Muscle layer of colon (tissue), 2 donors: ENCODE results near the gene GABRB3.

Source experiments
- H3K27ac ChIP-seq: one replicate; pipeline ENCODE4 v1.7.0; 2013; ENCODE audit warnings: low read depth, mild to moderate bottlenecking, low read length, moderate library complexity
- H3K27me3 ChIP-seq, 2 donors: one replicate each; pipeline ENCODE4 v1.7.0; 2013; ENCODE audit warnings: low read length in 2 of 2, mild to moderate bottlenecking in 2 of 2; ENCODE audit not compliant: insufficient read depth in 2 of 2, control insufficient read depth in 1 of 2
- H3K36me3 ChIP-seq: one replicate; pipeline ENCODE4 v1.7.0; 2013; ENCODE audit warnings: mild to moderate bottlenecking, low read length; ENCODE audit not compliant: insufficient read depth
- H3K4me1 ChIP-seq: one replicate; pipeline ENCODE4 v1.7.0; 2013; ENCODE audit warnings: mild to moderate bottlenecking, low read length; ENCODE audit not compliant: insufficient read depth
- H3K4me3 ChIP-seq, 2 donors: one replicate each; pipeline ENCODE4 v1.7.0; 2013; ENCODE audit warnings: low read length in 2 of 2, low read depth in 1 of 2, mild to moderate bottlenecking in 1 of 2, moderate library complexity in 1 of 2
- H3K9ac ChIP-seq: one replicate; pipeline ENCODE4 v1.7.0; 2013; ENCODE audit warnings: low read length
- H3K9me3 ChIP-seq: one replicate; pipeline ENCODE4 v1.7.0; 2013; ENCODE audit warnings: mild to moderate bottlenecking, low read length
- donor health status: abdominal sarcoma.
- donor health status: Adenocarcinoma of cecum.

GABRB3 gene

DNA sequence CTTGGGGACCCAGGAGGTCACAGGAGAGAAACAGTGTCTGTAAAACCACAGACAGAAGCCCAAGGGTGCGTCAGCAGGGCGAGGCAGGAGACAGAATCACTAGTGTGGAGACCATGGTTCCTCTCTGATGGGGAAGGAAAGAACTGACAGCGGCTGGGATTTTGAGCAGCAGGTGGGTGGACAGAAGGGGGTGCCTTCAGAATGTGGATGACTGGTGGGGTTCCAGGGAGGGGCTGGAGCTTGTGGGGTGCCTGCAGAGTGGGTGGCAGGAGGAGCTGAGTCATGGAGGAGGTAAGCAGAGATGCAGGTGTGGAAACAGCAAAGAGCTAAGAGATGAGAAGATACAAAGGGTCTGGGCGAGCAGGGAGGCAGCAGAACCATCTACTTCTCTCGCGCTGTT is 124.2 kb downstream of the GABRB3 start:
- Histone ChIP-seq H3K36me3 (no peaks in the 10 kb centered on the region), H3K9ac (no peak overlapping the region), H3K27me3 (no peaks in the 10 kb centered on the region), H3K4me3 (no peak overlapping the region), H3K9me3 (peaks cover 5% of the 10 kb centered on the region), H3K27ac (no peak overlapping the region), H3K4me1 (no peaks in the 10 kb centered on the region)

DNA sequence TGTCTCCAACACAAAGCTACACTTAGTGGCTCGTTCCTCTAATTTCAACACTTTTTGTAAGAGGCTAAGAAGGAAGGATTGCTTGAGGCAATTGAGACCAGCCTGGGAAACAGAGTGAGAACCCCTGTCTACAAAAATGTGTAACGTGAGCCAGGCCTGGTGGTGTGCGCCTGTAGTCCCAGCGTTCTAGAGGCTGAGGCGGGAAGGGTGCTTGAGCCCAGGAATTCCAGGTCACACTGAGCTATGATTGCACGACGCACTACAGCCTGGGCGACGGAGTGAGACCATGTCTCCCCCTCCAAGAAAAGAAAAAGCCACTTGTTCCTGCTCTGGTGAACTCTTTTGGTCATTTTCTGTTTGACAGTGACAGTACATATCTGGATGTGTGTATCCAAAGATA is 127.9 kb downstream of the GABRB3 start:
- Histone ChIP-seq H3K9ac (no peak overlapping the region), H3K36me3 (no peaks in the 10 kb centered on the region), H3K4me1 (no peaks in the 10 kb centered on the region), H3K27me3 (no peaks in the 10 kb centered on the region), H3K9me3 (no peaks in the 10 kb centered on the region), H3K27ac (no peak overlapping the region), H3K4me3 (no peak overlapping the region)

DNA sequence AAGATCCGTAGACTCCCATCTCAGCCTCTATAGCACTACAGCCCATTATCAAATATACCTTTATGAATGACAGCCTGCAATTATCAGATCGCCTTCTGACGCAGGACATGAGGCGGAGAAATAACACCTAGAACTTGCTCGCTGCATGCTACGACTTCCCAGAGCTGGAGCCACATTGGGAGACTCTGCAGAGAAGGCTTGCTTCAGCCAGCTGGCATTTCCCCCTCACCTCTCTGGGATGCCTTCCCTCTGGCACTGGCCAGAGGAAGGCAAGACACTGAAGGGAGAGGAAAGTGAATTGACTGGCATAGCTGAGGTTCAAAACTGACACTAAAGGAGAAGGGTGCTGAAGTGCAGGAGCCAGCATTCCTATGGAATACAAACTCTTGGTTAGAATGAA is 131.7 kb downstream of the GABRB3 start:
- Histone ChIP-seq H3K27ac (no peak overlapping the region), H3K9ac (no peak overlapping the region), H3K27me3 (no peaks in the 10 kb centered on the region), H3K36me3 (no peaks in the 10 kb centered on the region), H3K4me3 (no peak overlapping the region), H3K9me3 (no peaks in the 10 kb centered on the region), H3K4me1 (no peaks in the 10 kb centered on the region)

DNA sequence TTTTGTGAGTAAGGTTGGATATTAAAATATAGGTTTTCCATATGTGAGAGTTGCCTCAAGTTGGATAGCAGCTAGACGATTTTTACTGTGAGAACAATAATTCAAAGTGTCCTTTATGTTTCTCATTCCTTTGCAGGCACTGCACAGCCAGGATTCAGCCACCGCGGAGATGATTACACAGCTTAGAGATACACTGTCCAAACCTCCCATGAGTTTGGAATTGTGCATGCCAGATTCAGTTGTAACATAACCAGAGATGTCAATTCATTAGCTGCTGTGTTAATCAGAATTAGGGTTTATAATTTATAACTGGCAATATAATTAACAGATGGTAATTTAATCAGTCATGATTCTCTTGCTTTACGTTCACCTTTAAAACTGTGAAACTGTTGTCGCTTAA is 132.3 kb downstream of the GABRB3 start:
- Histone ChIP-seq H3K4me3 (no peak overlapping the region), H3K9ac (no peak overlapping the region), H3K36me3 (no peaks in the 10 kb centered on the region), H3K27ac (no peak overlapping the region), H3K9me3 (no peaks in the 10 kb centered on the region), H3K4me1 (no peaks in the 10 kb centered on the region), H3K27me3 (no peaks in the 10 kb centered on the region)

DNA sequence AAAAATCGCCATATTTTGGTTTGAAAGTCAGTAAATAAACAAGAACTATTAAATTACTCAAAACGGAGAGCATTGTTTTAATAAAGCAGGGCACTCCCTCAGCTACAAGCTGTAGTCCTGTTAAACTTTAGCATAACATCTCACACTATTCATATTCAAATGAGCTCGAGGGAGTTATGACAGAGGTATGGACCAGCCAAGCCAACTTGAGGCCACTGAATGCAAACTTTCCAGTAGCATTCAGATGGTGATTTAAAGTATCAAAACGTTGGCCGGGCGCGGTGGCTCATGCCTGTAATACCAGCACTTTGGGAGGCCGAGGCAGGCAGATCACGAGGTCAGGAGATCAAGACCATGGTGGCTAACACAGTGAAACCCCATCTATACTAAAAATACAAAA is 132.9 kb downstream of the GABRB3 start:
- Histone ChIP-seq H3K9ac (no peak overlapping the region), H3K36me3 (no peaks in the 10 kb centered on the region), H3K27ac (no peak overlapping the region), H3K27me3 (no peaks in the 10 kb centered on the region), H3K4me1 (no peaks in the 10 kb centered on the region), H3K9me3 (no peaks in the 10 kb centered on the region), H3K4me3 (no peak overlapping the region)

DNA sequence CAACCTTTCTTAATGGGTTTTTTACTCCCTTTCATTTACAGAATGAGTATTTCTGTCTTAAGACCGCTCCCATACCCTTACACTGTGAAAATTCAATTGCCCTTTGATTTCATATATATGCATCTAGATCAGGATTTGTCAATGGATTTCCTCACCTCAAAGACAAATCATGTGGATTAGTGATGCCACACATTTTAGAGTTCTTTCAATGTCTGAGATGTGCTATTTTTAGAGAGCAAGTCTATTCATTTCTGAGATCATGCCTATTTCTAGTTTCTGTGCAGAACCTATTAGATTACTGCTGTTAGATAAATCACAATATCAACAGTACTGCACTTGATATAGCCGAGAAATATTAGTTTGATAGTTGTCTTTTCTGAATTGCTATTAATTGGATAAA is 137.3 kb downstream of the GABRB3 start:
- Histone ChIP-seq H3K9ac (no peak overlapping the region), H3K4me1 (no peaks in the 10 kb centered on the region), H3K27me3 (no peaks in the 10 kb centered on the region), H3K4me3 (no peak overlapping the region), H3K36me3 (no peaks in the 10 kb centered on the region), H3K27ac (no peak overlapping the region), H3K9me3 (no peaks in the 10 kb centered on the region)

DNA sequence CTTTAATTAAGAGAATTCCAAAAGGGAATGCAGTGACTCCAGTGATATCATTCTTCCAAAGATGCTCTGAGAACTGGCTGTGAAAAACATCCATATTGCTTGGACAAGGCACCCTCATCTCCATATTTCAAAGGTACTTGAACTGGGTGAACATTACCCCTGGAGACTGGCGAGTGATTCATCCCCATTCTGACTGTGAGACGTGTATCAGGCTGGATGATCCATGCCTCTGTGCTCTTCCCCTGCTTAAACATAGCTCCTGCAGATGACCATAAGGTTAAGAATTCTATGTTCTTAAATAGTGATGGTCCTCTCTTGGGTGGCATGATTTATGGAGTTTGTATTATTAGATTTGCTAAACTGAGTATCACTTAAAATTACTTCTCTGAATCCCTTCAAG is 137.8 kb downstream of the GABRB3 start:
- no peak overlapping the region for H3K9ac ChIP-seq
- H3K4me3 ChIP-seq = no peak overlapping the region
- H3K27me3 ChIP-seq = no peaks in the 10 kb centered on the region
- no peaks in the 10 kb centered on the region for H3K4me1 ChIP-seq
- H3K9me3 ChIP-seq = no peaks in the 10 kb centered on the region
- no peaks in the 10 kb centered on the region for H3K36me3 ChIP-seq
- no peak overlapping the region for H3K27ac ChIP-seq

DNA sequence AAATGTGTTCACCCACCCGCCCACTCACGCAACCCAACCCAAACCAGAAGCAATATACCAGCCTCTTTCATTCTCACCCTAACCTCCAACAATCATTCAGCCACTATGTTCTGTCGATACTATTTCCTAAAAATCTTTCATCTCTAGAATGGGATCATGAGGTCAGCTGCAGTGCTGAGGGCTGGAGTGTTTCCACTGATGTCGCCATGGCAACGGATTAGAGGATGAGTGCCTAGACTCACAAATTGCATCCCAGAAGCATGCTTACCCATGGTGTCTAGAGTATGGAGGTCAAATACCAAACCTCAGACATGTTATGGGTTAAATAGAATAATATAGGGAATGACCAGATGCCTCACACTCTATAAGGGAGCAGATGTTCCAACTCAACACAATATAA is 138.5 kb downstream of the GABRB3 start:
- Histone ChIP-seq H3K4me3 (no peak overlapping the region), H3K9me3 (no peaks in the 10 kb centered on the region), H3K9ac (no peak overlapping the region), H3K27ac (no peak overlapping the region), H3K36me3 (no peaks in the 10 kb centered on the region), H3K27me3 (no peaks in the 10 kb centered on the region), H3K4me1 (no peaks in the 10 kb centered on the region)

DNA sequence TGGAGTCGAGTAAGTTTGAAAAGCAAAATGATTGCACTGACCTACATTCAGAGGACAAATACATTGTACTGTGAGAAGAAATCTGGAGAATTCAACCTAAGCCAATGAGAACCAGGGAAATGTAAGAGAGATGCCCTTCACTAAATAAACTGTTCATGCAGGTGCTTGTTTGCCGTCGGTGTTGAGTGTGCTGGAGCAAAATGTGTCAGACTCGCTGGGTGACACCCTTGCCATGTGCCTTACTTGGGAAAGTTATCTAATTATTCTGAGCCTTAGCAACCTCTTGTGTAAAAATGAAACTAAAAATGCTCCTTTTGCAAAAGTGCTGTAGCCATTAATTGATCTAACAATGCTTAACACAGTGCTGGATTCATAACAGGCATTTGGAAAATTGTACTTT is 140.4 kb downstream of the GABRB3 start:
- H3K36me3 ChIP-seq = no peaks in the 10 kb centered on the region

DNA sequence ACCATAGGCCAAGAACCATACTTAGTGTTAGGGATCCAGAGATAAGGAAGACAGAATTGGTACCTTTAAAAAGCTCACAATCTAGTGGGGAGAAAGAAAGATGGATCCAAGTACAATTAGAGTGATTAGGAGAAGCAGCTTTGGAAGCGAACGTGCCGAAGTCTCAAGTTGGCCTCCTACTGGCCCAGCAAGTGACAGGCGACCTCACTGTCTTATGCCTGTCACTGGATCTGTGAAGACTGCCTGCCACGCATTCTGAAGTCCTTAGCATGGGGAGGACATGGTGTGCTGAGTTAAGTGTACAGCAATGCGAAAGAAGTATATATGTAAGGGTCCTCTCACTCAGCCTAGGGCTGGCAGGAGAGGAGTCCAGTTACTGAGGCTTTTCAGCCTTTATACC is 141.0 kb downstream of the GABRB3 start:
- Histone ChIP-seq H3K27ac (no peak overlapping the region), H3K9ac (no peak overlapping the region), H3K9me3 (no peaks in the 10 kb centered on the region), H3K4me3 (no peak overlapping the region), H3K27me3 (no peaks in the 10 kb centered on the region), H3K36me3 (no peaks in the 10 kb centered on the region), H3K4me1 (no peaks in the 10 kb centered on the region)

More for the DNA sequence above, 140.4 kb downstream of the GABRB3 start:
- Histone ChIP-seq H3K4me1 (no peaks in the 10 kb centered on the region), H3K9ac (no peak overlapping the region), H3K27me3 (no peaks in the 10 kb centered on the region), H3K4me3 (no peak overlapping the region), H3K9me3 (no peaks in the 10 kb centered on the region), H3K27ac (no peak overlapping the region)

DNA sequence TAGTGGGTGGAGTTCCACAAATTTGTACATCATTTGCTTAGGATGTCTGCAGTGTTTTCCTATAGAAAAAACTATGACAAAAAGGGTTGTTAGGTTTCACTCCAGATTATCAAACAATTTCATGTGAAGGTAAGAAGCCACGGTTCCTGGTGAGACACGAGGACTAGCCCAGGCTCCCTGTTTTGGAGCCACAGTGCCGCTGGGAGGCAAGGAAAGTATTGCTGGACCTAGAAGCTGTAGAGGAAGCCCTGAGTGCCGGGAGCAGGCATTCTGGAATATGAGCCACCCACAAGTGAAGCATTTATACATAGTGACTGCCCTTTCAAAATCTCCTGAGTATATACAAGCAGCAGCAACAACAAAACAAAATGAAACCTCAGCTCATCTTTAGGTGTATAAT is 142.0 kb downstream of the GABRB3 start:
- Histone ChIP-seq H3K4me3 (no peak overlapping the region), H3K27ac (no peak overlapping the region), H3K4me1 (no peaks in the 10 kb centered on the region), H3K36me3 (no peaks in the 10 kb centered on the region), H3K9me3 (no peaks in the 10 kb centered on the region), H3K27me3 (no peaks in the 10 kb centered on the region), H3K9ac (no peak overlapping the region)

DNA sequence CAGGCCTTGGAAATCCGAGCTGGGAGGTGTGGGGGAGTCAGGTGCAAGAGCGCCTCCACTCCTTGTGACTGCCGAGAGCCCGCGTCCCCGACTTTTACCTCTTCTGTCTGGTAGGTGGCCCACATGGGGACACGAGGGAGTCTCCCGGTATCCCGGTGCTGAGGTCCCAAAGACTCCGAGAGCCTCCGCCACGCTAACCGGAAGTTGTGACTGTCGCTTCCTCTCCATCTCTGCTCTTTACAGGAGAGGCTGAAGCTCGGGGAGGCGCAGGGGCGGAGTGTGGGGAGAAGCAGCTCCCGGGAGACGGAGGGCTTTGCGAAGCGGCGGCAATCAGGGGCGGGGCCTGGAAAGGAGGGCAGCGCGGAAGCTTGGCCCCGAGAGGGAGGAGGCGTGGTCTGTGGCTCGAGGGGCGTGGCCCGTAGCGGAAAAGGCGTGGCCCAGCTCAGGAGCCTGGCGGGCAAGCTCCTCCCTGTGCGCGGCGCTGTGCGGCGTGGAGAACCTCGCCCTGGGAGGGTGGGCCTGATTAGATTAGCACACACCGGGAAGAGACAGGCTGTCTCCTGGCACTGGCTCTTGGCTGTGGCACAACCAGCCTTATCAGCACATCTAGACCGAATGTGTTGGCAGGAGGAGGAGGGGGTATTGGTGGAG is 143.9 kb downstream of the GABRB3 start:
- Histone ChIP-seq H3K4me1 (no peaks in the 10 kb centered on the region), H3K27me3 (no peaks in the 10 kb centered on the region), H3K9ac (no peak overlapping the region), H3K4me3 (peak overlapping the region in 1 of 2 donors; percentile 52), H3K9me3 (no peaks in the 10 kb centered on the region), H3K27ac (no peak overlapping the region), H3K36me3 (no peaks in the 10 kb centered on the region)
